ENCODE data around the gene TPM2. TPM values are rescaled to one million over a fixed set of nuclear protein-coding genes. Genes with fewer than 3 reads are reported as not detected.

TPM2 gene
- total RNA-seq, 1 experiment from 2014 or later: 544 TPM

GRCh38 chr9:35700942-35701341 is 11.2 kb upstream of the TPM2 start:
- no peak overlapping the region for H3K4me3 ChIP-seq (ENCODE audit: low read depth in 2 of 2, low read length in 2 of 2)
- no TSS peak for BruUV-seq (replicated peaks)
- in situ Hi-C loops (cut with HindIII; ENCODE audit: low pct_unique_long_range_greater_than_20kb, low sequenced_read_pairs): no loop called here

GRCh38 chr9:35700031-35700430 is 10.3 kb upstream of the TPM2 start:
- H3K4me3 ChIP-seq (ENCODE audit: low read depth in 2 of 2, low read length in 2 of 2): no peak overlapping the region
- BruUV-seq (replicated peaks): no TSS peak
- DNase-seq (ENCODE audit: low read depth, low spot score): no peak
- no peaks in the 10 kb centered on the region for H3K4me1 ChIP-seq (ENCODE audit: control insufficient read depth, insufficient read depth, low read length)
- in situ Hi-C loops (cut with HindIII; ENCODE audit: low pct_unique_long_range_greater_than_20kb, low sequenced_read_pairs): no loop called here
- POLR2A ChIA-PET: no interaction called here
- CTCF ChIA-PET: no interaction called here
- intact Hi-C loops (cut with micrococcal nuclease; ENCODE audit: unreplicated experiment): no loop called here
- H3K27ac ChIP-seq (ENCODE audit: low read length): no peak overlapping the region
- no peak for ATAC-seq
- no peak for TF ChIP-seq SIN3A (IDR thresholded peaks at IDR 0.05; ENCODE audit: borderline replicate concordance, insufficient read depth, low read depth, low read length)
- TF ChIP-seq POLR2AphosphoS5 (IDR thresholded peaks at IDR 0.05; ENCODE audit: low read depth, low read length): no peak
- TF ChIP-seq, protein P1, sequence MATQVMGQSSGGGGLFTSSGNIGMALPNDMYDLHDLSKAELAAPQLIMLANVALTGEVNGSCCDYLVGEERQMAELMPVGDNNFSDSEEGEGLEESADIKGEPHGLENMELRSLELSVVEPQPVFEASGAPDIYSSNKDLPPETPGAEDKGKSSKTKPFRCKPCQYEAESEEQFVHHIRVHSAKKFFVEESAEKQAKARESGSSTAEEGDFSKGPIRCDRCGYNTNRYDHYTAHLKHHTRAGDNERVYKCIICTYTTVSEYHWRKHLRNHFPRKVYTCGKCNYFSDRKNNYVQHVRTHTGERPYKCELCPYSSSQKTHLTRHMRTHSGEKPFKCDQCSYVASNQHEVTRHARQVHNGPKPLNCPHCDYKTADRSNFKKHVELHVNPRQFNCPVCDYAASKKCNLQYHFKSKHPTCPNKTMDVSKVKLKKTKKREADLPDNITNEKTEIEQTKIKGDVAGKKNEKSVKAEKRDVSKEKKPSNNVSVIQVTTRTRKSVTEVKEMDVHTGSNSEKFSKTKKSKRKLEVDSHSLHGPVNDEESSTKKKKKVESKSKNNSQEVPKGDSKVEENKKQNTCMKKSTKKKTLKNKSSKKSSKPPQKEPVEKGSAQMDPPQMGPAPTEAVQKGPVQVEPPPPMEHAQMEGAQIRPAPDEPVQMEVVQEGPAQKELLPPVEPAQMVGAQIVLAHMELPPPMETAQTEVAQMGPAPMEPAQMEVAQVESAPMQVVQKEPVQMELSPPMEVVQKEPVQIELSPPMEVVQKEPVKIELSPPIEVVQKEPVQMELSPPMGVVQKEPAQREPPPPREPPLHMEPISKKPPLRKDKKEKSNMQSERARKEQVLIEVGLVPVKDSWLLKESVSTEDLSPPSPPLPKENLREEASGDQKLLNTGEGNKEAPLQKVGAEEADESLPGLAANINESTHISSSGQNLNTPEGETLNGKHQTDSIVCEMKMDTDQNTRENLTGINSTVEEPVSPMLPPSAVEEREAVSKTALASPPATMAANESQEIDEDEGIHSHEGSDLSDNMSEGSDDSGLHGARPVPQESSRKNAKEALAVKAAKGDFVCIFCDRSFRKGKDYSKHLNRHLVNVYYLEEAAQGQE (IDR thresholded peaks at IDR 0.05; ENCODE audit: insufficient read depth in 1 of 2, low read depth in 2 of 2, low read length in 1 of 2): no peak
- no peak for TF ChIP-seq CTCF (IDR thresholded peaks at IDR 0.05)
- TF ChIP-seq TCF7L2 (IDR thresholded peaks at IDR 0.05; ENCODE audit: low read depth, low read length): no peak
- no peaks in the 10 kb centered on the region for H3K9me3 ChIP-seq (ENCODE audit: control insufficient read depth, insufficient read depth, low read depth, low read length)
- H3K36me3 ChIP-seq (ENCODE audit: control insufficient read depth, insufficient read depth, low read length): peaks cover 23% of the 10 kb centered on the region
- H3K27me3 ChIP-seq (ENCODE audit: control insufficient read depth, insufficient read depth, low read length): no peaks in the 10 kb centered on the region

More at GRCh38 chr9:35700942-35701341, 11.2 kb upstream of the TPM2 start:
- intact Hi-C loops (cut with micrococcal nuclease; ENCODE audit: unreplicated experiment): no loop called here
- Histone ChIP-seq H3K36me3 (ENCODE audit: control insufficient read depth, insufficient read depth, low read length) (peaks cover 26% of the 10 kb centered on the region), H3K9me3 (ENCODE audit: control insufficient read depth, insufficient read depth, low read depth, low read length) (no peaks in the 10 kb centered on the region), H3K4me1 (ENCODE audit: control insufficient read depth, insufficient read depth, low read length) (no peaks in the 10 kb centered on the region), H3K27ac (ENCODE audit: low read length) (no peak overlapping the region), H3K27me3 (ENCODE audit: control insufficient read depth, insufficient read depth, low read length) (no peaks in the 10 kb centered on the region)
- TF ChIP-seq POLR2AphosphoS5 (IDR thresholded peaks at IDR 0.05; ENCODE audit: low read depth, low read length): no peak
- no peak for TF ChIP-seq SIN3A (IDR thresholded peaks at IDR 0.05; ENCODE audit: borderline replicate concordance, insufficient read depth, low read depth, low read length)
- TF ChIP-seq CTCF (IDR thresholded peaks at IDR 0.05): no peak
- TF ChIP-seq, protein P1 (IDR thresholded peaks at IDR 0.05; ENCODE audit: insufficient read depth in 1 of 2, low read depth in 2 of 2, low read length in 1 of 2): no peak
- no peak for TF ChIP-seq TCF7L2 (IDR thresholded peaks at IDR 0.05; ENCODE audit: low read depth, low read length)
- ATAC-seq (no peak), DNase-seq (ENCODE audit: low read depth, low spot score) (no peak)
- ChIA-PET POLR2A (no interaction called here), CTCF (no interaction called here)

All from Panc1 (cell line).